ENCODE measurements around the gene SEC14L5. TPM values are rescaled to one million over a fixed set of nuclear protein-coding genes. Genes with fewer than 3 reads are reported as not detected.
A peak's percentile ranks its signal among the peaks of the same experiment; 100 is the strongest.

The SEC14L5 gene
- total RNA-seq, 1 donor from 2014 or later, result 5.7 TPM

DNA sequence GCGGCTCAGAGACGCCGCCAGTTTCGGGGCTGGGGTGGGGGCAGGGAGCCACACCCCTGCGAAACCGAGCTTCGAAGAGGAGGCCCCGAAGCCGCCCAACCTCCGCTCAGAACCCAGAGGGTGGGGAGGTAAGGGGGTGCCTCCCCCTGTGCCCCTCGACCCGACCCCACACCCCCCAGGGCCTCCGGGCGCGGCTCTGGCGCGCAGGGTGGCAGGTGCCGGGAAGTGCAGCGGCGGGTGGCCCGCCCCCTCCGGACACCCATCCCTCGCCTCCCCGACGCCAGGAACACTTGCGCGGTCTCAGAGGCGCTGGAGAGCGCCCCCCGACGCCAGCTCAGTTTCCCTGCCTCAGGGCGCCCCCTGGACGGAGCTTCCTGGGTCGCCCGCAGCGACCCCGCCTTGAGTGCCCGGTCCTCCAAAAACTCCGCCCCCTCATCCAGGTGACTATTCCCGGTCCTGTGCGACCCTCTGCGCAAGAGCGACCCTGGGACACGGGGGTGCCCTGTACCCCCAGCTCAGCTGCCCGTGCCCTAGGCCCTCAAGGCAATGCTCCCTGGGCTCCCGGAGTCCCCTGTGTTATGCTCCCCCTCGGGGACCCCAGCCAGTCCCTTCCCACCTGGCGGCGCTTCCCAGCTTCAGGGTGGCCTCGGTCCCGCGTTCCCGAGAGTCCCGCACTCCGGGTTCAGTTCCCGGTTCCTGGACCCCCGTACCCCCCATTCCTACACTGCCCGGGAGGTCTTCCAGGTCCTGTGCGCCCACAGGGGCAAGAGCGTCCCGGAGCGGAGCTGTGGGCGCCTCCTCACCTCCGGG, 21.7 kb upstream of the SEC14L5 start:
- TF ChIP-seq, protein P1, sequence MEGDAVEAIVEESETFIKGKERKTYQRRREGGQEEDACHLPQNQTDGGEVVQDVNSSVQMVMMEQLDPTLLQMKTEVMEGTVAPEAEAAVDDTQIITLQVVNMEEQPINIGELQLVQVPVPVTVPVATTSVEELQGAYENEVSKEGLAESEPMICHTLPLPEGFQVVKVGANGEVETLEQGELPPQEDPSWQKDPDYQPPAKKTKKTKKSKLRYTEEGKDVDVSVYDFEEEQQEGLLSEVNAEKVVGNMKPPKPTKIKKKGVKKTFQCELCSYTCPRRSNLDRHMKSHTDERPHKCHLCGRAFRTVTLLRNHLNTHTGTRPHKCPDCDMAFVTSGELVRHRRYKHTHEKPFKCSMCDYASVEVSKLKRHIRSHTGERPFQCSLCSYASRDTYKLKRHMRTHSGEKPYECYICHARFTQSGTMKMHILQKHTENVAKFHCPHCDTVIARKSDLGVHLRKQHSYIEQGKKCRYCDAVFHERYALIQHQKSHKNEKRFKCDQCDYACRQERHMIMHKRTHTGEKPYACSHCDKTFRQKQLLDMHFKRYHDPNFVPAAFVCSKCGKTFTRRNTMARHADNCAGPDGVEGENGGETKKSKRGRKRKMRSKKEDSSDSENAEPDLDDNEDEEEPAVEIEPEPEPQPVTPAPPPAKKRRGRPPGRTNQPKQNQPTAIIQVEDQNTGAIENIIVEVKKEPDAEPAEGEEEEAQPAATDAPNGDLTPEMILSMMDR (IDR thresholded peaks at IDR 0.05), result peak in 2 of 3 experiments; percentile 17 to 44
- no peak for DNase-seq (ENCODE audit: low spot score in 2 of 2)
- Histone ChIP-seq H3K27me3 (no peaks in the 10 kb centered on the region), H3K4me3 (peak overlapping the region; percentile 59 to 78), H3K4me1 (peaks cover 19 to 20% of the 10 kb centered on the region in 2 donors), H3K36me3 (no peaks in the 10 kb centered on the region), H3K27ac (peak overlapping the region; percentile 55 to 58), H3K9me3 (no peaks in the 10 kb centered on the region)
- intact Hi-C loops (cut with DNase I), result no loop called here

DNA sequence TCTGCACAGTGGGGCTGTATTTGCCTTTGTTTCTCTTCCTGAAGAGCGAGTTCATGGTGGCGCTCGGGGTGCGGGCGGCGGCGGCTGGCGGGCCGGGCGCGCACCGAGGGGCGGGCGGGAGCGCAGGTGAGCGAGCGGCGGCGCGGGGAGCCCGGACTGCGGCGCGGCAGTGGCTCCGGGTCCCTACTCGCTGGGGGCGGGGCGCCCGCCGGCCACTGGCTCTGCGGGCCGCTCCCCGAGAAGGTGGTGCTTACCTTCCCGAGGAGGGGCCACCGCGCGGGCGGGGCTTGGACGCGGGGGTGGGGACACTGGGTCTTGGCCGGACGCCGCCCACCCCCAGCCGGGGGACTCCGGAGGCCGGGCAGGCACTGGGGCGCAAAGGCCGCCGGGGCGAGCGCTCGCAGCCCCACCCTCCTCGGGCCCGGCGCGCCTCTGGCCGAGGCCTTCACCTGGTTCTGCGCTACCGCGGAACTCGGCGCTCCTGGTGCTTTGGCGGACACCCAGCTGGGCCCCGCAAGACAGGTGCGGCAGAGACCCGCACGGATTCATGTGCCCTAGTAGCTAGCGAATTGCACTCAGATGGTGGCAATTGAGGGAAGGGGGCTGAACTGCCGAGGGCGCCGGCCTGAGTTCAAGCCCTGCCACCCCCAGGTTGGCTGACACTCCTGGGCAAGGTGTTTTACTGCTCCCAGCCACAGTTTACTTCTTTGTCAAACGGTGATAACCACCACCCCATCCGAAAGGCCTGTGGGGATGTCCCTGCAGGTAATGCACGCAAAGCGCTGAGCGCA, 20.9 kb upstream of the SEC14L5 start, which contains the start of gene PPL:
TSS of gene PPL (minus strand) at position 158 of the 791 bp plus-strand sequence. CDS start at position 55, 103 bp downstream.
- no peaks in the 10 kb centered on the region for H3K27me3 ChIP-seq
- DNase-seq (ENCODE audit: low spot score in 2 of 2), result no peak
- no peaks in the 10 kb centered on the region for H3K9me3 ChIP-seq
- H3K27ac ChIP-seq, result peak within 1 kb of the TSS; percentile 55 to 58
- peaks cover 20% of the 10 kb centered on the region in 2 donors for H3K4me1 ChIP-seq
- H3K4me3 ChIP-seq, result peak within 1 kb of the TSS; percentile 59 to 78
- TF ChIP-seq, protein P1 (IDR thresholded peaks at IDR 0.05), result no peak
- intact Hi-C loops (cut with DNase I), result no loop called here
- no peaks in the 10 kb centered on the region for H3K36me3 ChIP-seq

DNA sequence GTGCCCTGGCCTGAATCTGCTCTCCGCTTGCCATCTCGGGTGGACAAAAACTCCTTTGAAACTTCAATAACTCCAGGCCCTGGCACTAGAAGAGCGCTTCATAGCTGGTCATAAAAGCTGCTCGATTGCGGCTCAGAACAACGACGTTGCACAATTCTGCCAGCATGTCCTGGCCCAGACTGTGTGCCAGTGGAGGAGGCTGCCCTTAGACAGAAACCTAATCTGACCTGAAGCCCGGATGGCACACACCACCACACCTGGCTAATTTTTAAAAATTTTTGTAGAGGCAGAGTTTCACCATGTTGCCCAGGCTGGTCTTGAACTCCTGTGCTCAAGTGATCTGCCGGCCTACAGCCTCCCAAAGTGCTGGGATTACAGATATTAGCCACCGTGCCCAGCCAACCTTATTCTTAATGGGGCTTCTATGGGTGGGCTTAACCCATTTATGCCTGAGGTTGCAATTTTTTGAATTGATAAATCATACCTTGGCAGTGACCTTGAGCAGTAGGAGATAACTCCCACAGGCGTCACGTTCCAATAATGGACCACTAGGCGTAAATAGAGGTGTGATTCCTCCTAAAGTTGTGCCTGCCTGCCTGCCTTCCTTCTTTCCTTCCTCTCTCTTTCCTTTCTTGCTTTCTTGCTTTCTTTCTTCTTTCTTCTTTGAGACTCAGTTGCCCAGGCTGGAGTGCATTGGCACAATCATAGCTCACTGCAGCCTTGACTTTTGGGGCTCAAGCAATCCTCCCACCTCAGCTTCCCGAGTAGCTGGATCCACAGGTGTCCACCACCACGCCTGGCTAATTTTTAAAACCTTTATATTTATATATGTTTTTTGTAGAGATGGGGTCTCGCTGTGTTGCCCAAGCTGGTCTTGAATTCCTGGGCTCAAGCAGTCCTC, 20.1 kb upstream of the SEC14L5 start:
- Histone ChIP-seq H3K27me3 (no peaks in the 10 kb centered on the region), H3K4me1 (peaks cover 20 to 28% of the 10 kb centered on the region in 2 donors), H3K36me3 (no peaks in the 10 kb centered on the region), H3K9me3 (no peaks in the 10 kb centered on the region), H3K4me3 (no peak overlapping the region), H3K27ac (peak overlapping the region in 1 of 2 donors; percentile 42)
- no peak for DNase-seq (ENCODE audit: low spot score in 2 of 2)
- TF ChIP-seq, protein P1 (IDR thresholded peaks at IDR 0.05), result no peak
- intact Hi-C loops (cut with DNase I), result no loop called here

DNA sequence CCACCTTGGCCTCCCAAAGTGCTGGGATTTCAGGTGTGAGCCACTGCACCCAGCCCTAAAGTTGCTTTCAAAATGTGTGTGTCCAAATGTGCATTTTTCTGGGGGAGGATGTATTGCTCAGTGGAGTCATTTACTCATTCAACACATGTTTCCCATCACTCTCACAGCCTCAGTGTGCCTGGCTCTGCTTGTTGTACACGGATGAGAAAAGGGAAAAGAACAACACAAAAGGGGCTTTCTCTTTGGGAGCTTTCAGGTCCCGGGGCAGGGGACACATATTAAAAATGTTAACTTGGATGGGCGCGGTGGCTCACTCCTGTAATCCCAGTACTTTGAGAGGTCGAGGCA, 19.5 kb upstream of the SEC14L5 start:
- peaks cover 22 to 33% of the 10 kb centered on the region in 2 donors for H3K4me1 ChIP-seq
- H3K4me3 ChIP-seq, result no peak overlapping the region
- intact Hi-C loops (cut with DNase I), result no loop called here
- H3K9me3 ChIP-seq, result no peaks in the 10 kb centered on the region
- H3K27me3 ChIP-seq, result no peaks in the 10 kb centered on the region
- H3K36me3 ChIP-seq, result no peaks in the 10 kb centered on the region
- H3K27ac ChIP-seq, result no peak overlapping the region
- no peak for DNase-seq (ENCODE audit: low spot score in 2 of 2)
- TF ChIP-seq, protein P1 (IDR thresholded peaks at IDR 0.05), result no peak

DNA sequence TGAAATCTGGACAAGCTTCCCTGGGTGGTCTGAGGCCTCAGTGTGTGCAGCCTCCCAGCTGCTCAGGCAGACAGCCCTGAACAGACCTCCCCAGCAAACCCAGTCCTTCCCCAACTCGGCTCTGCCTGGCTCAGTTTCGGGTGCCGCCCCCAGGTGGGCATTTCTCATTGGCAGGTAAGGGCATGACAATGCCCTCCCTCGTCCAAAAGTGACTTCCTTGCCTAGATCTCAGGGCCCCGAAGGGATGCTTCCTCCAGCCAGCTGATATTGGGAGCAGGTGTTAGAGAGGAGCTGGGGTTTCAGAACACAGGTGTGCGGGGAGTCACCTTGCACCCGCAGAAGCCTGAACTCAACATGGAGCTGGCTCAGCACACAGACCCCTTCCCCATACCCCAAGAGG, 17.4 kb upstream of the SEC14L5 start:
- no peaks in the 10 kb centered on the region for H3K9me3 ChIP-seq
- no peak overlapping the region for H3K4me3 ChIP-seq
- intact Hi-C loops (cut with DNase I), result loop anchor here (5.0 kb wide), 1 partner anchor 93 kb away; the partner anchor contains the start of genes GLYR1 and UBN1
- TF ChIP-seq, protein P1 (IDR thresholded peaks at IDR 0.05), result no peak
- H3K36me3 ChIP-seq, result no peaks in the 10 kb centered on the region
- no peak for DNase-seq (ENCODE audit: low spot score in 2 of 2)
- H3K4me1 ChIP-seq, result peaks cover 32 to 39% of the 10 kb centered on the region in 2 donors
- no peak overlapping the region for H3K27ac ChIP-seq
- H3K27me3 ChIP-seq, result no peaks in the 10 kb centered on the region
